GM12891 (cell line): ENCODE measurements around the gene SNX10.

Experiments
- PAX5 ChIP-seq: IDR thresholded peaks from 2 replicates; pipeline ENCODE4 v1.6.1; 2011; ENCODE audit warnings: low read length, moderate library complexity, mild to moderate bottlenecking; ENCODE audit not compliant: insufficient read depth, severe bottlenecking
- POLR2A ChIP-seq: IDR thresholded peaks from 2 replicates; pipeline ENCODE4 v1.6.1; 2011; ENCODE audit warnings: low read depth, low read length, control low read depth
- POLR2AphosphoS5 ChIP-seq: IDR thresholded peaks from 2 replicates; pipeline ENCODE4 v1.6.1; 2011; ENCODE audit warnings: low read depth, low read length, control low read depth
- TAF1 ChIP-seq: IDR thresholded peaks from 2 replicates; pipeline ENCODE4 v1.6.1; 2011; ENCODE audit warnings: low read depth, low read length, control low read depth

DNA sequence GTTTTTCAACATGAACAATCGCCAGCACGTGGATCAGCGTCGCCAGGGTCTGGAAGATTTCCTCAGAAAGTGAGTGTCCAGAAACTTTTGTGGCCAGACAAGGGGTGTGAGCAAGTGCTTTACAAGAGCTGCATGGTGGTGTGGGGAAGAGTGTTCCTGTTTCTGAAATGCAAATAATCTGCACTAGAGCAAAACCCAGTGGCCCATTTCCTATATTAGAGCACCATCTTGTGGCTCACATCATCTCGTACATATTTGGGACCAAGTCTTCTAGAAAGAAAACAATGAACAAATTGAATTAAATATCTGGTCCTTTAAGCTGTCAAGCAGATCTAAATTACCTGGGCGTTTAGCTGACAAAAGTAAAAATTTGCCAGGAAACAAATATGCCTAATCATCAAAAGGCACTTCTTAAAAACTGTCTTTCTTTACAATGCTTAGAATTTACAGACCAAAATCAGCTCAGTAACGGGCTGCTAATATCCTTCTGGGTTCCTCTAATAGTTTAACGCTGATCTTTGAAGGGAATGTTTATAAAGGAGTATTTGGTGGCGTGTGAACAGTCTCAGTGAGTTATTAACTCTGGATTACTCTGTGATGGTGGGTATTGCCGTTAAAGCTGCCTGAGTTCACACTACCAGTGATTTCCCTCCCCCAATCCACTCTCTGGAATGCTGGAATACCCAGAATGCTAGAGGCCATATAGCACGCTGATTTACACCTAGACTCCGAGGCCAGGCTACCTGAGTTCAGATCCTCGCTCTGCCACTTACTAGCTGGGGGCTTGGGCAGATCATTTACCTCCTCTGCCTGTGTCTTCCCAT, 73.6 kb downstream of the SNX10 start:
- no peak for TF ChIP-seq POLR2AphosphoS5
- TF ChIP-seq TAF1, result no peak
- TF ChIP-seq POLR2A, result no peak
- no peak for TF ChIP-seq PAX5
